ENCODE data around the gene FBXL20. TPM values are rescaled to one million over a fixed set of nuclear protein-coding genes. Genes with fewer than 3 reads are reported as not detected.
A peak's percentile ranks its signal among the peaks of the same experiment; 100 is the strongest.

FBXL20 gene
- total RNA-seq, 1 donor from 2014 or later = 28.0 TPM

DNA sequence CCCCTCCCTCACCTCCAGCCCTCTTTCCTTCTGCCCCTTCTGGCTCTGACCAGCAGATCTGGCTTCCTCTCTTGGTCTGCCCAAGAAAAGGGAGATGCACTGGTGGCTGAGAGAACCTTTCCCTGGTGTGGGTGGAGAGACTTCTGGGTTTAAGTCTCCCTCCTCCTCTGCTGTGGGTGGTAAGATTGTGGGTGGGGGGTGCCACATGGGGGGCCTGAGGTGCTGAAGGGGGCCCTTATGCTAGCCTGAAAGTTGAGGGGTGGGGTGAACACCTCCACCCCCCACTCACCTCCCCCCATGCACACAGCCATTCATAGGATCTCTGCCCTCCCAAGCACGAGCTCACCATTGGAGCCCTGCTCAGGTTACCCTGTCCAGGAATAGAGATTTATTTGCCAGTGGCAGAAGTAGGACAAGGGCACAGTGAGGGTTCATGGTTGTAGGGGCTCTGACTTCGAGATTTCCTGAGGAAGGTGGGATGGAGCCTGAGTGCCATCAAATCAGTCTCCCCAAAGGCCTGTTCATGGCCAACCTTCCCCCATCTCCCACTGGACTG is 174.0 kb downstream of the FBXL20 start:
- H3K4me1 Mint-ChIP-seq (ENCODE audit: unreplicated experiment) = peaks cover 42% of the 10 kb centered on the region
- peaks cover 18% of the 10 kb centered on the region for H3K27me3 Mint-ChIP-seq (ENCODE audit: unreplicated experiment)
- no peaks in the 10 kb centered on the region for H3K36me3 Mint-ChIP-seq (ENCODE audit: unreplicated experiment)
- no peak overlapping the region for H3K4me3 Mint-ChIP-seq (ENCODE audit: unreplicated experiment)
- no peak for DNase-seq (ENCODE audit: extremely low spot score, unreplicated experiment)
- no peaks in the 10 kb centered on the region for H3K9me3 Mint-ChIP-seq (ENCODE audit: unreplicated experiment)
- no peak overlapping the region for H3K27ac Mint-ChIP-seq (ENCODE audit: unreplicated experiment)
- no peak for TF ChIP-seq CTCF (IDR thresholded peaks at IDR 0.05)

- no peak for TF ChIP-seq CTCF (IDR thresholded peaks at IDR 0.05)
- DNase-seq (ENCODE audit: extremely low spot score, unreplicated experiment) = no peak
- Mint-ChIP-seq H3K9me3 (ENCODE audit: unreplicated experiment) (no peaks in the 10 kb centered on the region), H3K27ac (ENCODE audit: unreplicated experiment) (no peak overlapping the region), H3K4me3 (ENCODE audit: unreplicated experiment) (peak overlapping the region; percentile 76), H3K4me1 (ENCODE audit: unreplicated experiment) (peaks cover 29% of the 10 kb centered on the region), H3K27me3 (ENCODE audit: unreplicated experiment) (peaks cover 10% of the 10 kb centered on the region), H3K36me3 (ENCODE audit: unreplicated experiment) (no peaks in the 10 kb centered on the region)
These were observed 175.3 kb downstream of the FBXL20 start for GRCh38 chr17:39225959-39226683.

DNA sequence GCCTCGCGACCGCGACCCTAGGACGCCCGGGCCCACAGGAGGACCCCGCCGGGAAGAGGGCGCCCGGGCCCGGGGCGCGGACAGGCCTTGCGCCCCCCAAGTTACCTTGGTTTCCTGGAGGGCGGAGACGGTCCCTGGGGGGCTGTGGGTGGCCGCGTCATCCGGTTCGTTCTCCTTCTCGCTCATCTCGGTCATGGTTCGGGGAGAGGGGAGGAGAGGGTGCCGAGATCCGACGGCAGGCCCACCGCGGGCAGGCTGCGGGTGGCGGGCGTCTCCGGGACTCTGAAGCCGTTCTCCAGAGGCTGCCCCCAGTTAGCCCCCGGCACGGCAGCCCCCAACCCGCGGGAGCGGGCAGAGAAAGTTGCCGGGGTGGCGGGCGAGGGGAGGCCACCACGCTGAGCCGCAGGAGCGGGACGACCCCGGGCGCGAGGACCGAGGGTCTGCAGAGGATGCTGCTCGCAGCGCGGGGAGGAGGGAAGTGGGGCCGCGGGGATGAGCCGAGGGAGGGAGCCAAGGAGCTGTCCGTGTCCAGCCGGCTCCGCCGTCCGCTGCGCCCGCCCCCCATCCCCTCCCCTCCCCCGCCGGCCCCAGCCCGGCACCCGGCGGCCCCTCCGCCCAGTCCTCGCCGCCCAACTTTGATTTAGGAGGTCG is 176.0 kb downstream of the FBXL20 start, which contains the start of gene STAC2:
STAC2 (minus strand) TSS at position 638 of the 651 bp plus-strand sequence; CDS start at position 195, 443 bp downstream.
- H3K4me1 Mint-ChIP-seq (ENCODE audit: unreplicated experiment) = peaks cover 28% of the 10 kb centered on the region
- DNase-seq (ENCODE audit: extremely low spot score, unreplicated experiment) = no peak
- H3K27me3 Mint-ChIP-seq (ENCODE audit: unreplicated experiment) = peaks cover 10% of the 10 kb centered on the region
- TF ChIP-seq CTCF (IDR thresholded peaks at IDR 0.05) = no peak
- H3K27ac Mint-ChIP-seq (ENCODE audit: unreplicated experiment) = no peak within 1 kb of the TSS
- no peaks in the 10 kb centered on the region for H3K36me3 Mint-ChIP-seq (ENCODE audit: unreplicated experiment)
- peak within 1 kb of the TSS; percentile 76 for H3K4me3 Mint-ChIP-seq (ENCODE audit: unreplicated experiment)
- H3K9me3 Mint-ChIP-seq (ENCODE audit: unreplicated experiment) = no peaks in the 10 kb centered on the region

- peak overlapping the region; percentile 65 for H3K4me3 Mint-ChIP-seq (ENCODE audit: unreplicated experiment)
- no peak overlapping the region for H3K27ac Mint-ChIP-seq (ENCODE audit: unreplicated experiment)
- TF ChIP-seq CTCF (IDR thresholded peaks at IDR 0.05) = no peak
- H3K9me3 Mint-ChIP-seq (ENCODE audit: unreplicated experiment) = no peaks in the 10 kb centered on the region
- peaks cover 10% of the 10 kb centered on the region for H3K27me3 Mint-ChIP-seq (ENCODE audit: unreplicated experiment)
- H3K4me1 Mint-ChIP-seq (ENCODE audit: unreplicated experiment) = peaks cover 28% of the 10 kb centered on the region
- H3K36me3 Mint-ChIP-seq (ENCODE audit: unreplicated experiment) = no peaks in the 10 kb centered on the region
- no peak for DNase-seq (ENCODE audit: extremely low spot score, unreplicated experiment)
These were observed 176.6 kb downstream of the FBXL20 start for GRCh38 chr17:39224778-39225307.

All from osteocyte (in vitro differentiated cells).